ENCODE data around the gene PPP4R3A. TPM values are rescaled to one million over a fixed set of nuclear protein-coding genes. Genes with fewer than 3 reads are reported as not detected.
A peak's percentile ranks its signal among the peaks of the same experiment; 100 is the strongest.

PPP4R3A gene
- total RNA-seq, 2 donors from 2014 or later = 79.3 to 90.9 TPM

GRCh38 chr14:91511043-91511383, 903 bp upstream of the PPP4R3A start:
- DNase-seq = no peak
- H3K9ac ChIP-seq (ENCODE audit: low read depth in 2 of 2, low read length in 2 of 2) = peak overlapping the region; percentile 98
- peak overlapping the region; percentile 91 for H3K4me3 ChIP-seq
- no peaks in the 10 kb centered on the region for H3K36me3 ChIP-seq
- no peaks in the 10 kb centered on the region for H3K27me3 ChIP-seq
- H3K9me3 ChIP-seq = no peaks in the 10 kb centered on the region
- intact Hi-C loops (cut with DNase I) = no loop called here
- TF ChIP-seq CTCF (IDR thresholded peaks at IDR 0.05) = no peak
- peaks cover 8% of the 10 kb centered on the region for H3K4me1 ChIP-seq
- peak overlapping the region; percentile 99 for H3K27ac ChIP-seq

- DNase-seq = no peak
These were observed 286 bp downstream of the PPP4R3A start for GRCh38 chr14:91509878-91510170.

DNA sequence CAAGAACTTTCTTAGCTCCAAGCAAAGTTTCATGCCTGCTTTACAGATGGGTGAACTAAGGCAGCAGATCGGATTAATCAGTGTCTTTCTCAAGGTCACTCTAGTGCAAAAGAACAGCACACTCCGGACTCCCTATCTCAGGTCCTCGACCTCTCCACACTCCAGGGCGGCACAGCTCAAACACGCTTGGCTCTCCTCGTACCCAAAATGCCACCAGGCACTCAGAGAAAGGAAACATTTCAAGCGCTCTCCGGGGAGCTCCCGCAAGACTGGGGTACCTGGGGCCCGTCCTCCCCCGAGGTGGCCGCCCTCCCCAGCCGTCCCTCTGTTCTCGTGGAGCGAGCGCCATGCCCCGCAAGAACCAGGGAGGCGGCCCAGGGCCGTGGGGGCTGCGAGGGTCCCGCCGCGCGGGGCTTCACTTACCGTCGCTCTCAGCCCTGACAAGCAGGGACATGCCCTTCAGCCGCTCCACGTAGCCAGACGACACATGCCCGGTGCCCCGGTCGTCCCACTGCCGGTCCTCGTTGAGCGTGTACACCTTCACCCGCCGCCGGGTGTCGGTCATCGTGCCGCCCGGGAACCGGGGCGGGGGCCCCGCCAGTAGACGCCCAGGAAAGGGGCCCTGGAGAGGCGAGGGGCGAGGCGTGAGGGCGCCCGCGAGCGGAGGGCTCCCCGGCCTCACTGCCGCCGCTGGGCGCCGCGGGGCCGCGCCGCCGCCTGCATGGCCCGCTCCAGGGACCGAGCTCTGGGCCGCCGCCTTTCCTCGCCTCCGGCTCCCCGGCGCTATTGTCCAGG, 830 bp downstream of the PPP4R3A start:
- Histone ChIP-seq H3K4me3 (peak overlapping the region; percentile 91), H3K27me3 (no peaks in the 10 kb centered on the region), H3K36me3 (no peaks in the 10 kb centered on the region), H3K27ac (peak overlapping the region; percentile 99), H3K4me1 (peaks cover 8% of the 10 kb centered on the region), H3K9me3 (no peaks in the 10 kb centered on the region), H3K9ac (ENCODE audit: low read depth in 2 of 2, low read length in 2 of 2) (peak overlapping the region; percentile 98)
- DNase-seq = peak; percentile 47
- TF ChIP-seq CTCF (IDR thresholded peaks at IDR 0.05) = no peak
- intact Hi-C loops (cut with DNase I) = loop anchor here (10.0 kb wide), 1 partner anchor 406 kb away; no protein-coding TSS in a partner anchor

More at GRCh38 chr14:91509878-91510170, 286 bp downstream of the PPP4R3A start:
- intact Hi-C loops (cut with DNase I) = loop anchor here (10.0 kb wide), 1 partner anchor 405 kb away; no protein-coding TSS in a partner anchor
- TF ChIP-seq CTCF (IDR thresholded peaks at IDR 0.05) = no peak
- H3K4me1 ChIP-seq = peaks cover 8% of the 10 kb centered on the region
- no peaks in the 10 kb centered on the region for H3K36me3 ChIP-seq
- no peaks in the 10 kb centered on the region for H3K9me3 ChIP-seq
- H3K27me3 ChIP-seq = no peaks in the 10 kb centered on the region
- peak overlapping the region; percentile 98 for H3K9ac ChIP-seq (ENCODE audit: low read depth in 2 of 2, low read length in 2 of 2)
- peak overlapping the region; percentile 99 for H3K27ac ChIP-seq
- peak overlapping the region; percentile 91 for H3K4me3 ChIP-seq

GRCh38 chr14:91508105-91508504, 2.0 kb downstream of the PPP4R3A start:
- Histone ChIP-seq H3K9ac (ENCODE audit: low read depth in 2 of 2, low read length in 2 of 2) (peak overlapping the region in 1 of 2 donors; percentile 98), H3K36me3 (no peaks in the 10 kb centered on the region), H3K27ac (no peak overlapping the region), H3K4me3 (peak overlapping the region; percentile 91), H3K9me3 (no peaks in the 10 kb centered on the region), H3K27me3 (no peaks in the 10 kb centered on the region), H3K4me1 (peaks cover 8% of the 10 kb centered on the region)
- DNase-seq = no peak
- intact Hi-C loops (cut with DNase I) = loop anchor here (10.0 kb wide), 1 partner anchor 407 kb away; no protein-coding TSS in a partner anchor
- TF ChIP-seq CTCF (IDR thresholded peaks at IDR 0.05) = no peak

DNA sequence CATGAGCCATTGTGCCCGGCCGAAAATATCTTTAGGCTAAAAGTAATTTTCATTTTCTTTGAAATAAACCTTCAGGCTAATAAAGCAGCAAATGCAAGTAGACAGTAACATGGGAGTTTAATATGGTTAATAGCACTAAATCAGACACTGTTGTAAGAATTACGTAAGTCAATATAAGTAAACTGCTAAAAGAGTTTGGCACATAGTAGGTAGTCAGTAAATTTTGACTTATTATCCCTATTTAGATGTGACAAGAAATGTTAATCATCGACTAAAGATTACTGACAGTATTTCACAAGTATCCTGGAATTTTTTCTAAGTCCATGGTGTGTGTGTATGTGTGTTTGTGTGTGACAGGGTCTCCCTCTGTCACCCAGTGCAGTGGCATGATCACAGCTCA, 3.9 kb downstream of the PPP4R3A start:
- DNase-seq = no peak
- H3K27me3 ChIP-seq = no peaks in the 10 kb centered on the region
- H3K4me1 ChIP-seq = peaks cover 8% of the 10 kb centered on the region
- H3K36me3 ChIP-seq = no peaks in the 10 kb centered on the region
- intact Hi-C loops (cut with DNase I) = loop anchor here (10.0 kb wide), 1 partner anchor 409 kb away; no protein-coding TSS in a partner anchor
- H3K9ac ChIP-seq (ENCODE audit: low read depth in 2 of 2, low read length in 2 of 2) = no peak overlapping the region
- H3K27ac ChIP-seq = no peak overlapping the region
- H3K4me3 ChIP-seq = no peak overlapping the region
- H3K9me3 ChIP-seq = no peaks in the 10 kb centered on the region
- no peak for TF ChIP-seq CTCF (IDR thresholded peaks at IDR 0.05)

Measured in colonic mucosa (tissue), 4 donors.